Measurements from ENCODE around the gene NDN. TPM values are rescaled to one million over a fixed set of nuclear protein-coding genes. Genes with fewer than 3 reads are reported as not detected.

NDN gene
- total and polyA plus RNA-seq, 2 donors (not counting 3 experiments of a cell fraction or from before 2014, with no cell fraction given): 19.2 to 23.1 TPM

DNA sequence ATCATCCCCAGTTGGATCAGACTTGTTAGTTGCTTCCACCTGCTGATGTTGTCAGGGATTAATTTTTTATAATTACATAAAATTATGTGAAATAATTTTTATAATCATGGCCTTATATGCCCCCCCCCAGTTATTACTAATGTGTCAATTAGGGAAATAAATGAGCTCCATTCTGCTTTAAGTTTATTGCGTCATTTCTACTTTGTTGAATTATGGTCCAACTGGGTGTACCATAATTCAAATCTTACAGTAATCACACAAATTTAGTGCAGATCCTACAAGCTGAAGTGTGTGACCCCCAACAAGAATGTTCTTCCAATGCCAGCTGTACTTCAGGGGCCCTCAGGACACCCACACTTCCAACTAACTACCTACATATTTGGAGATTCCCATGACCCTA lies 7.5 kb upstream of the NDN start:
- no peaks in the 10 kb centered on the region for H3K9me3 ChIP-seq (replicated peaks; ENCODE audit: control insufficient read depth, insufficient read depth, low read length)
- BruUV-seq (replicated peaks): no TSS peak
- H3K9me1 ChIP-seq (replicated peaks; ENCODE audit: control insufficient read depth, extremely low read depth, insufficient read depth, low read length): no peaks in the 10 kb centered on the region
- H2AFZ ChIP-seq (ENCODE audit: low read depth, low read length): no peak overlapping the region
- no peak overlapping the region for H3K4me2 ChIP-seq (ENCODE audit: insufficient read depth, low read length)
- no peaks in the 10 kb centered on the region for H3K4me1 ChIP-seq (ENCODE audit: control insufficient read depth, extremely low read depth, insufficient read depth, low read length)
- no peaks in the 10 kb centered on the region for H3K36me3 ChIP-seq (ENCODE audit: control insufficient read depth in 2 of 2, extremely low read depth in 1 of 2, insufficient read depth in 2 of 2, low read length in 2 of 2)
- H3K27me3 ChIP-seq (ENCODE audit: control insufficient read depth in 2 of 2, insufficient read depth in 2 of 2, low read length in 2 of 2): no peaks in the 10 kb centered on the region
- H3K79me2 ChIP-seq (ENCODE audit: control insufficient read depth, insufficient read depth, low read length): no peaks in the 10 kb centered on the region
- POLR2A ChIA-PET: no interaction called here
- no peak overlapping the region for H3K4me3 ChIP-seq (replicated peaks in 1 of 3; ENCODE audit: insufficient read depth in 1 of 3, low read depth in 1 of 3, low read length in 3 of 3)
- intact Hi-C loops (cut with micrococcal nuclease): no loop called here
- DNase-seq (ENCODE audit: low read depth, low spot score): no peak
- no peaks in the 10 kb centered on the region for H4K20me1 ChIP-seq (replicated peaks; ENCODE audit: control insufficient read depth, extremely low read depth, insufficient read depth, low read length)
- TF ChIP-seq JUN (IDR thresholded peaks at IDR 0.05; ENCODE audit: borderline replicate concordance, insufficient read depth, insufficient read length, low read depth) (no peak), POLR2AphosphoS5 (IDR thresholded peaks at IDR 0.05; ENCODE audit: insufficient read depth, low read depth, low read length) (no peak), CTCF (IDR thresholded peaks at IDR 0.05; ENCODE audit: extremely low read depth in 1 of 2, insufficient read depth in 1 of 2, low read depth in 1 of 2, low read length in 2 of 2) (no peak), EZH2 (IDR thresholded peaks at IDR 0.05; ENCODE audit: borderline replicate concordance, low read depth, low read length, severe bottlenecking) (no peak), MYC (IDR thresholded peaks at IDR 0.05; ENCODE audit: low read depth, low read length) (no peak), POLR2A (IDR thresholded peaks at IDR 0.05; ENCODE audit: low read depth, low read length) (no peak), FOS (IDR thresholded peaks at IDR 0.05; ENCODE audit: borderline replicate concordance, insufficient read depth, low read length) (no peak), GATA2 (IDR thresholded peaks at IDR 0.05; ENCODE audit: insufficient read depth, insufficient read length, low read depth, low read length) (no peak)
- TF ChIP-seq, protein P1, sequence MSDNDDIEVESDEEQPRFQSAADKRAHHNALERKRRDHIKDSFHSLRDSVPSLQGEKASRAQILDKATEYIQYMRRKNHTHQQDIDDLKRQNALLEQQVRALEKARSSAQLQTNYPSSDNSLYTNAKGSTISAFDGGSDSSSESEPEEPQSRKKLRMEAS (IDR thresholded peaks at IDR 0.05; ENCODE audit: insufficient read depth, insufficient read length): no peak
- CTCF ChIA-PET: no interaction called here
- H3K9ac ChIP-seq (replicated peaks; ENCODE audit: extremely low read depth, insufficient read depth, low read length): no peak overlapping the region
- no peak overlapping the region for H3K27ac ChIP-seq (ENCODE audit: insufficient read depth, low read depth, low read length)
- FAIRE-seq: no peak
- dilution Hi-C loops (cut with MboI; ENCODE audit: extremely low pct_ligation_motif_present, low sequenced_read_pairs): no loop called here

All from endothelial cell of umbilical vein (primary cell).